ENCODE data around the gene PDZD2. TPM values are rescaled to one million over a fixed set of nuclear protein-coding genes. Genes with fewer than 3 reads are reported as not detected.

Gene PDZD2
- total RNA-seq, 1 experiment from 2014 or later: not detected

- TF ChIP-seq, protein P1, sequence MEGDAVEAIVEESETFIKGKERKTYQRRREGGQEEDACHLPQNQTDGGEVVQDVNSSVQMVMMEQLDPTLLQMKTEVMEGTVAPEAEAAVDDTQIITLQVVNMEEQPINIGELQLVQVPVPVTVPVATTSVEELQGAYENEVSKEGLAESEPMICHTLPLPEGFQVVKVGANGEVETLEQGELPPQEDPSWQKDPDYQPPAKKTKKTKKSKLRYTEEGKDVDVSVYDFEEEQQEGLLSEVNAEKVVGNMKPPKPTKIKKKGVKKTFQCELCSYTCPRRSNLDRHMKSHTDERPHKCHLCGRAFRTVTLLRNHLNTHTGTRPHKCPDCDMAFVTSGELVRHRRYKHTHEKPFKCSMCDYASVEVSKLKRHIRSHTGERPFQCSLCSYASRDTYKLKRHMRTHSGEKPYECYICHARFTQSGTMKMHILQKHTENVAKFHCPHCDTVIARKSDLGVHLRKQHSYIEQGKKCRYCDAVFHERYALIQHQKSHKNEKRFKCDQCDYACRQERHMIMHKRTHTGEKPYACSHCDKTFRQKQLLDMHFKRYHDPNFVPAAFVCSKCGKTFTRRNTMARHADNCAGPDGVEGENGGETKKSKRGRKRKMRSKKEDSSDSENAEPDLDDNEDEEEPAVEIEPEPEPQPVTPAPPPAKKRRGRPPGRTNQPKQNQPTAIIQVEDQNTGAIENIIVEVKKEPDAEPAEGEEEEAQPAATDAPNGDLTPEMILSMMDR (conservative IDR thresholded peaks at IDR 0.05): no peak
- no peak for TF ChIP-seq EZH2 (IDR thresholded peaks at IDR 0.05; ENCODE audit: low read depth)
- Histone ChIP-seq H3K27ac (no peak overlapping the region), H4K20me1 (ENCODE audit: insufficient read depth) (no peaks in the 10 kb centered on the region), H3K4me3 (no peak overlapping the region), H3K27me3 (ENCODE audit: insufficient read depth, low read depth) (peaks cover 95% of the 10 kb centered on the region), H3K9me2 (ENCODE audit: insufficient read depth) (no peaks in the 10 kb centered on the region), H3K4me2 (no peak overlapping the region), H3F3A (ENCODE audit: insufficient read depth, low read depth) (no peaks in the 10 kb centered on the region), H3K4me1 (replicated peaks; ENCODE audit: insufficient read depth) (no peaks in the 10 kb centered on the region), H3K79me2 (ENCODE audit: low read depth) (no peaks in the 10 kb centered on the region), H3K9me3 (ENCODE audit: insufficient read depth, low read depth) (no peaks in the 10 kb centered on the region), H3K36me3 (ENCODE audit: low read depth) (no peaks in the 10 kb centered on the region), H2AFZ (no peak overlapping the region)
- no peak for DNase-seq
- BruUV-seq (replicated peaks): no TSS peak
- POLR2A ChIA-PET (ENCODE audit: unreplicated experiment): no interaction called here
- CTCF ChIA-PET: no interaction called here
- intact Hi-C loops (cut with micrococcal nuclease; ENCODE audit: unreplicated experiment): no loop called here
These were observed 427.5 kb downstream of the PDZD2 start for GRCh38 chr5:32066448-32066847.

- no TSS peak for BruUV-seq (replicated peaks)
- H3K9me3 ChIP-seq (ENCODE audit: insufficient read depth, low read depth): no peaks in the 10 kb centered on the region
- CTCF ChIA-PET: no interaction called here
- H4K20me1 ChIP-seq (ENCODE audit: insufficient read depth): no peaks in the 10 kb centered on the region
- DNase-seq: no peak
- no peak overlapping the region for H3K4me3 ChIP-seq
- no peak overlapping the region for H3K27ac ChIP-seq
- no peaks in the 10 kb centered on the region for H3F3A ChIP-seq (ENCODE audit: insufficient read depth, low read depth)
- no peaks in the 10 kb centered on the region for H3K9me2 ChIP-seq (ENCODE audit: insufficient read depth)
- intact Hi-C loops (cut with micrococcal nuclease; ENCODE audit: unreplicated experiment): no loop called here
- H2AFZ ChIP-seq: no peak overlapping the region
- no peaks in the 10 kb centered on the region for H3K36me3 ChIP-seq (ENCODE audit: low read depth)
- H3K27me3 ChIP-seq (ENCODE audit: insufficient read depth, low read depth): peaks cover 98% of the 10 kb centered on the region
- no peaks in the 10 kb centered on the region for H3K4me1 ChIP-seq (replicated peaks; ENCODE audit: insufficient read depth)
- no peak overlapping the region for H3K4me2 ChIP-seq
- POLR2A ChIA-PET (ENCODE audit: unreplicated experiment): no interaction called here
- TF ChIP-seq, protein P1 (conservative IDR thresholded peaks at IDR 0.05): no peak
- no peak for TF ChIP-seq EZH2 (IDR thresholded peaks at IDR 0.05; ENCODE audit: low read depth)
- no peaks in the 10 kb centered on the region for H3K79me2 ChIP-seq (ENCODE audit: low read depth)
These were observed 429.0 kb downstream of the PDZD2 start for GRCh38 chr5:32067774-32068470.

GRCh38 chr5:32068561-32068960, 429.6 kb downstream of the PDZD2 start:
- Histone ChIP-seq H3K27ac (no peak overlapping the region), H3K27me3 (ENCODE audit: insufficient read depth, low read depth) (peaks cover 100% of the 10 kb centered on the region), H3K4me3 (no peak overlapping the region), H3K4me1 (replicated peaks; ENCODE audit: insufficient read depth) (no peaks in the 10 kb centered on the region), H3K36me3 (ENCODE audit: low read depth) (no peaks in the 10 kb centered on the region), H3K79me2 (ENCODE audit: low read depth) (no peaks in the 10 kb centered on the region), H3K4me2 (no peak overlapping the region), H4K20me1 (ENCODE audit: insufficient read depth) (no peaks in the 10 kb centered on the region), H2AFZ (no peak overlapping the region), H3K9me2 (ENCODE audit: insufficient read depth) (no peaks in the 10 kb centered on the region), H3K9me3 (ENCODE audit: insufficient read depth, low read depth) (no peaks in the 10 kb centered on the region), H3F3A (ENCODE audit: insufficient read depth, low read depth) (no peaks in the 10 kb centered on the region)
- POLR2A ChIA-PET (ENCODE audit: unreplicated experiment): no interaction called here
- BruUV-seq (replicated peaks): no TSS peak
- CTCF ChIA-PET: no interaction called here
- intact Hi-C loops (cut with micrococcal nuclease; ENCODE audit: unreplicated experiment): no loop called here
- no peak for DNase-seq
- TF ChIP-seq, protein P1 (conservative IDR thresholded peaks at IDR 0.05): no peak
- TF ChIP-seq EZH2 (IDR thresholded peaks at IDR 0.05; ENCODE audit: low read depth): no peak

Data from PC-9 (cell line).